GM23248 (cell line): ENCODE measurements around the gene DAB1.

Experiments
- EZH2 ChIP-seq: fragments of 200-600 bp; sonication (generic); IDR thresholded peaks from 2 replicates; pipeline ENCODE4 v1.6.1; 2018; ENCODE audit warnings: antibody characterized with exemption, mild to moderate bottlenecking; ENCODE audit not compliant: insufficient read depth, poor library complexity, severe bottlenecking
- EZH2phosphoT487 ChIP-seq: fragments of 200-600 bp; sonication (generic); IDR thresholded peaks from 2 replicates; pipeline ENCODE4 v1.6.1; 2018; ENCODE audit warnings: antibody characterized with exemption, moderate library complexity, mild to moderate bottlenecking, low read depth; ENCODE audit not compliant: insufficient read depth

- no peak for TF ChIP-seq EZH2
- no peak for TF ChIP-seq EZH2phosphoT487
Observed at GRCh38 chr1:57282411-57282810, 141.4 kb downstream of the DAB1 start.
